Stimulated activated naive CD4-positive, alpha-beta T cell (primary cell): ENCODE measurements around the gene SIPA1L3.

ENCODE experiments used
- DNase-seq, 6 experiments: peaks; one replicate each; lab custom pipeline; 2025; lab: John Stamatoyannopoulos, UW

SIPA1L3 gene

DNA sequence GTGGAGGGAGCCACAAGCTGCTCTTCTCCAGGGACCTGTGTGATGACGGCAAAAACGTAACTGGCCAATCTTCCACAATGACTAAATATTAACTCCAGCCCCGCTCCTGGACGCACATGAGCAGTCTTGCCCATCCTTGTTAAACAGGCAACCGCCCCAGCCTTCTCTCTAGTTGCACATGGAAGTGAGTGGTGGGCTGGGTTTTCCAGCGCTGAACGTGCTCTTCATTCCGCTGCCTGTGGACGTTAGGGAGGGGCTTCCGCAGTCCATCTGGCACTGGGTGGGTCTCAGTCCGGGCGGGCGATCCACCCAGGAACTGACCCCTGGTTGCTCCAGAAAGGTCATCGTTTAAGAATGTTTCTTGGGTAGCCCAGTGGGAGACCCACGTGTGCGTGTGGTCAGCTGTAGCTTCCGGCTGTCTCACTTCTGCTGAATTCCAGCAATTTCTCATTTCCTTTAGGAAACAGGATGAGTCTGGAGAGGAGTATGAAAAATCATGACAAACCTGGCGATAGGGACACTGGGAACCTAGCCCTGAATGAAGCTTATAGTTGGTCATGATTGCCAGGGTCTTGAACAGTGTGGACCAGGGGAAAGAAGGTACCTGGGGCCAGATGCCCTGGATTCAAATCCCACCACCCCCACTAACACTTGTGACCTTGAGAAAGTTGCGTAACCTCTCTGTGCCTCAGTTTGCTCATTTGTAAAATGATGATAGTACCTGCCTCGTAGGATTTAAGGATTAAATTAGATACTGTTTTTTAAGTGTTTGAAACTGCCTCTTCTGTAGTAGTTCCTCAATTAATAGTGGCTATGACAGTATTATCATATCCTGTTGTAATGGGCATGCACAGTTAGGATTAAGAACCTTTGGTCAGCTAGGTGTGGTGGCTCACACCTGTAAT, 92.6 kb downstream of the SIPA1L3 start:
- DNase-seq = no peak

- DNase-seq = no peak
These were observed 94.3 kb downstream of the SIPA1L3 start for GRCh38 chr19:38001158-38001781.

GRCh38 chr19:38003438-38004185, 96.6 kb downstream of the SIPA1L3 start:
- DNase-seq = peak in 1 of 6 experiments; percentile 4

DNA sequence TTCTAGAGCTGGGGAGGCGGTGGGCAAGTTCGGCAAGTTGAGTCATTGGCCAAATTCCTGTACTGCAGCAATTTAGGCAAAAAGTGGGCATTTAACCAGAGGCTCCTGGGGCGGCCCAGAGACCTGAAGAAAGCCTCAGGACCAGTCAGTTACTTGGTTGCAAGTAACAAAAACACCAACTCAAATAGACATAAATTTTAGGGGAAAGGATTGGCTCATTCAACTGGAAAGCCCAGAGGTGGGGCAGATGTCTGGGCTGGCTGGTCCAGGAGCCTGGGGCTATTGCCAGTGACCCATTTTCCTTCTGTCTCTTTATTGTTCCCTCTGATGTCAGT, 97.1 kb downstream of the SIPA1L3 start:
- DNase-seq = no peak

DNA sequence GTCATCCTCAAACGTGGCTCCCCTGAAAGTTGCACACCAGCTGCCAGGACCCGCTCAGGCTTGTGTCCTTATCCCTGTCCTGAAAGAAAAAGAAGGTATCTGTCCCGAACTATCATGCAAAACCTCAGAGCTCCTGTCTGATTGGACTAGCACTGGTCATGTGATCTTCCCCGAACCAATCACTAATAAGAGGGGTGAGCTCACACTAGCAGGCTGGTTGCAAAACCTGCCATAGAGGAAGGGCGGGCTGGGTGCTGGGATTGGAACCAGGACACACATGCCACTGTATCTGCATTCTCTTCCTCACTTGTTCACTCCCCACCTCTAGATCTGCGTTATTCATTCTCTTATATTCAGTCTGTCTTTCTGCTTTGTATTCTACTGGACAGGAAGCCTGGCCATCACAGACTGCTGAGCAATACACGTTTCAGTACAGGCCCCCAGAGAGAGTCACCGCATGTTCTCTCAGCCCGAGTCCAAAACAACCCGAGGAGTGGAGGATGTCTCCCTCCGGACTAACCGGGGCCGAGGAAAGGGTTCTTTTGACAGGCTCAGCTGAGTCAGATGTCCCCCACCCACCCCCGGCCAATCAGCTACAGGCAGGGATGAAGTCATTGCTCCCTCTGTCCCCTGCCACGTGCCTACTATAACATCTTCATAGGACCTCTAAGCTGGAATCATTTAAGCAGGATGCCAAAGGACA, 97.7 kb downstream of the SIPA1L3 start:
- no peak for DNase-seq

DNA sequence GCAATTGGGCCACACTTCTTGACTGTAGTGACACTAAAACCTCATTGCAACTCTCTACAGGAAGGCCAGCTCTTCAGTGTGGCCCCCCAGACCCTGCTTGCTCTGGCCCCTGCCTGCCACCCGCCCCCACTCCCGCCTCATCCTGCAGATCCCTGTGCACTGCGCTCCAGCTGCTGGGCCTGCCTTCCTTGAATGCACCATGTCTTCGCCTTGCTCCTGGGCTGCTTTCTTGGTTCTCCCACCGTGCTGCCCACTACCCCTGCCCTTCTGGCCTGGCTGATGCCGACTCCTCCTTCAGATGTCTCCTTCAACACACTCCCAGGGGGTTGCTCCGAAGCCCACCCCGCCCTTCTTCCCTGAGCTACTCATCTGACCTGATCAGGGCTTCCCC, 98.2 kb downstream of the SIPA1L3 start:
- no peak for DNase-seq

DNA sequence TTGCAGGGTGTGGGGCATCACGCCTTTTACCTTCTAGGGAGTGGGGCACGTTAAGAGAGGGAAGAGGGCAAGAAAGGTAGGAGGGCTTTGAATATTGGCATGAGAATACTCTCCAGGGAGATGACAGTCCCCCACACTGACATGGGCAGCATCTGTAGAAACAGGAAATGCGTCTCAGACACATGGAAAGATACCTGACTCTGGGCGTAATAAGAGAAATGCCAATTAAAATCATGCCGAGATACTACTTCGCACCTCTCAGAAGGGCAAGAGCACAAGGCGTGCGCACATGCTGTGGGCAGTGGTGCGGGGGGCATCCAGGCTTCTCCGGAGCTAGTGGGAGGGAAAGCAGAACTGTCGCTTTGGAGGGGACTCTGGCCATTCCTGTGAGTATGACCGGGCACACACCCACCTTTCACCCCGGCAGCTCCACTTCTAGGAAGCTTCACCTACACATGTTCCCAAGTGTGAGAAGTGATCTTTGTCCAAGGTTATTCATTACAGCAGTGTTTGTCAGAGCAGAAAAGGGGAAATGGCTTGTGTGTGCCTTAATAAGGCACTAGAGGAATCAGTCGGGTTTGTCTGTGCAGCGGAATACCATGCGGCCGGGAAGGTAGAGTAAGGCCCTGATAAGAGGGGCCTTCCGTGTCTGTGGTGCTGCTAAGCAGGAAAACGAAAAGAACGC, 99.5 kb downstream of the SIPA1L3 start:
- no peak for DNase-seq

DNA sequence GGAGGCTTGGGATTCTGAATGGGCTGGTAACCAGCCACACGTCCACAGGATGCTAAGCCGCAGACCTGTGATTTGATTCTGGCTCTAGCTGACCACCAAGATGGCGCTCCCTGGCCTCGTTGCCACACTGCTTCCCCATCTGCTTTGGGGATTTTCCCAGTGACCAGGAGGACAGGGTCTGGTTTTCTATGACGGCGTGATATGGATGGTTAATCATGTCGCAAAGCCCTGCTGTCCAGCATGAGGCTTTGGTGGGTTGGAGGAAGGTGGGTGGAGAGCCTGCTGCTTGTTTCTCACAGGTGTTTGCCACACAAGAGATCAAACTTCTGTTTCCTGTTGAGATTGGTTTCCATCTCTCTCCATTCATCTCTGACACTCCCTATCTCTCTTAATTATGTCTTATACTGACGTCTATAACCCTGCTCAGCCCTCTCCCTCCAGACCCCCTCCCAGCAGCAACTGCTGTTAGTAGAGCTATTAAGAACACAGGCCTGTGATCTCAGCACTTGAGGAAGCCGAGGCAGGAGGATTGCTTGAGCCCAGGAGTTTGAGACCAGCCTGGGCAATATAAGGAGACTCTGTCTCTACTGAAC, 102.7 kb downstream of the SIPA1L3 start:
- no peak for DNase-seq

- DNase-seq = no peak
These were observed 104.4 kb downstream of the SIPA1L3 start for GRCh38 chr19:38011426-38011825.

- no peak for DNase-seq
These were observed 105.3 kb downstream of the SIPA1L3 start for GRCh38 chr19:38012290-38012689.

GRCh38 chr19:38012944-38013343, 105.9 kb downstream of the SIPA1L3 start:
- no peak for DNase-seq

DNA sequence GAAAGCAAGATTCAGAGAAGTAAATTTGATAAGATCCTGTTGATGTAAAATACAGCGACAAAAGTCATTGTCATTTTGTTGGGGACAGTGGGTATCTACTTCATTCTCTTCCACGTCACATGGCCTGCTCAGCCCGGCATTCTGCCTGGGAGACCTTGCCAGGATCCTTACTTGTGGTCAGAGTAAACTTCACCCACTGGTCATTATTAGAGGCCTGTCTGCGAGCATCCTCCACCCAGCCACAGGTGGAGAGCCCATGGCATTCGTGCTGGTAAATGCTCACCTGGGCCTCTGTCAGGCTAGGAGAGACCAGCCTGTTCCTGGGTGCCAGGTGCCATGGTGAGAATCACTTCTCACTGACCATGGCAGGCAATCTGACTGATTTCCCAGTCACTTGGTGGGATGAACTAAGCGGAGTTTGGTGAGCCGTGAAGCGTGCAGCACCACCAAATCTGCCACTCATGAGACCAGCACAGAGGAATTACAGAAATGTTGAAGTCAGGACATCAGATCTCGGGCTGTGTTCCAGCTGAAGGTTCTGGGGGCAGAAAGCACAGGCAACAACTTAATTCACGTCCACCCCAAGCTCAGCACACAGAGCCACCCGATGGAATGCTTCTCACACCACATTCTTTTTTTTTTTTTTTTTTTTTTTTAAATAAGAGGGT, 107.0 kb downstream of the SIPA1L3 start:
- no peak for DNase-seq

DNA sequence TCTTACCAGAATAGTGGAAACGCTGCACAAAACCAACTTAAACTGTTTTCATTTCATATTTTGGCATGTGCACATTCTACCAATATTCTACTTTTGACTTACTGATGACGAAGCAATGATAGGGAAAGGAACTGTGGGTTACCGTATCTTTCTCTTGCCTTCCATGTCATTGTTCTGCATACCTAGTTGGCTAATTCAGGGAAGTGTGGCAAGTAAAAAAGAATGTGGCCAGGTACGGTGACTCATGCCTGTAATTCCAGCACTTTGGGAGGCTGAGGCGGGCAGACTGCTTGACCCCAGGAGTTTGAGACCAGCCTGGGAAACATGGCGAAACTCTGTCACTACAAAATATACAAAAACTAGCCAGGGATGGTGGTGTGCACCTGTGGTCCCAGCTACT, 108.2 kb downstream of the SIPA1L3 start:
- no peak for DNase-seq

GRCh38 chr19:38015761-38016160, 108.8 kb downstream of the SIPA1L3 start:
- DNase-seq = no peak

GRCh38 chr19:38017401-38018151, 110.6 kb downstream of the SIPA1L3 start:
- DNase-seq = no peak

DNA sequence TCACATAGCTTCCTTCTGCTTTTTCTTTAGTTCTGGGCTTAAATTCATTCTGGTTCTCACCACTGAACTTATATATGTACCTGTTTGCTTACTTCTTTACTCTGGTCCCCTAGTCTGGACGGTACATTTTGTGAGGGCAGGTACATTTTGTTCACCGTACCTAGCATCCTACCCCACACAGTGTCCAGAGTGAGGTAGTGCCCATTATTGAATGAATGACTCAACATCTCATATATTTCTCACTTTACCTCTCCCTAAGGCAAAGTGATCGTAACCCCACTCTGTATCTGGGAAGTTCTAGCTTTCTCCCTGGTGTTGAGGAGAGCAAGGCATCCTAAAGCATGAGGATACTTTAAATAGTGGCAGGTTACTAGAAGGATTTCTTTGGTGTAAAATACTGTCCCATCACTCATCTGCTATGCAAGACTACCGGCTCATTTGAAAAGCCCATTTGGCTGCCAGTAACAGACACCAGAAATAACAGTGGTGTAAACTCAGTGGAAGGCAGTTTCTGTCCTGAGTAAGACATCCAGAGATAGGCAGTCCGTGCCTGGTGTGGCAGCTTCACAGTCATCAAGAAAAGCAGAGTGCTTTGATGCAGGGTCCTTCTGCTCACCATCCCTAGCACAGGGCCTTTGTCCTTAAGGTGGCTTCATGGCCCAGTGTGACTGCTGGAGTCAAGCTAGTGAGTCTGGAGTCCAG, 111.8 kb downstream of the SIPA1L3 start:
- DNase-seq = no peak

- no peak for DNase-seq
These were observed 112.4 kb downstream of the SIPA1L3 start for GRCh38 chr19:38019396-38019724.

DNA sequence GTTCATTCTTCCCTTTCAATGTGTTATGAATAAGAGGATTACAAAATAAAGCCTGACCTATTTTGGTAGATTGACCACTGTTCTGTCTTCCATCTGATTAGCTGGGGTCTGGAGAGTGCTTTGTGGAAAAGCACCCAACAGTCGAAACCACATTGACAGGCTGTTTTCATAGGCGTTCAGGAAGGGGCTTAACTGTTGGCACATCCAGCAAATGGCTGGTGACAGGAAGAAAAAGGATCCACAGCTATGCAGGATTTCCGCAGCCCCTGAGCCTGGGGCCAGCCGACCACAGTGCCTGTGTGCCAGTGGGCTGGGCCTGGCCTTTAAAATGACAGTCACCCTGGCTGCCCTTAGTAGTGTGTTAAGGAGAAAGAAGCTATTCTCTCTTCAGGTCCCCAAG, 113.3 kb downstream of the SIPA1L3 start:
- no peak for DNase-seq

- no peak for DNase-seq
These were observed 114.3 kb downstream of the SIPA1L3 start for GRCh38 chr19:38021352-38021751.
